ENCODE results near the gene PDLIM7.

PDLIM7 gene

GRCh38 chr5:177476531-177477233 lies 20.7 kb downstream of the PDLIM7 start:
- TF ChIP-seq CTCF (IDR thresholded peaks at IDR 0.05; ENCODE audit: low read depth, low read length): no peak
- TF ChIP-seq EZH2phosphoT487 (IDR thresholded peaks at IDR 0.05; ENCODE audit: low read depth): no peak
- Histone ChIP-seq H3K4me1 (ENCODE audit: low read length) (peaks cover 28% of the 10 kb centered on the region), H4K20me1 (ENCODE audit: insufficient read depth, low read length) (0 out of 2 replicates have a peak, but pooled peaks cover 5% of the 10 kb centered on the region), H3K9me3 (ENCODE audit: insufficient read depth, low read length) (no peaks in the 10 kb centered on the region), H3K79me2 (ENCODE audit: low read length) (peaks cover 12% of the 10 kb centered on the region), H3K4me2 (ENCODE audit: low read length) (no peak overlapping the region), H3K36me3 (replicated peaks; ENCODE audit: low read depth, low read length) (no peaks in the 10 kb centered on the region), H3K27ac (ENCODE audit: low read length) (no peak overlapping the region), H3K4me3 (ENCODE audit: low read length) (no peak overlapping the region), H3K9ac (ENCODE audit: low read length) (no peak overlapping the region), H3K27me3 (ENCODE audit: low read depth, low read length) (peaks cover 4% of the 10 kb centered on the region; the same call in 1 of the 2 replicates), H2AFZ (ENCODE audit: low read depth, low read length) (no peak overlapping the region)

GRCh38 chr5:177475563-177476427 lies 21.6 kb downstream of the PDLIM7 start:
- Histone ChIP-seq H3K4me2 (ENCODE audit: low read length) (no peak overlapping the region), H2AFZ (ENCODE audit: low read depth, low read length) (no peak overlapping the region), H3K79me2 (ENCODE audit: low read length) (peaks cover 21% of the 10 kb centered on the region), H3K9me3 (ENCODE audit: insufficient read depth, low read length) (no peaks in the 10 kb centered on the region), H3K27me3 (ENCODE audit: low read depth, low read length) (peaks cover 4% of the 10 kb centered on the region; the same call in 1 of the 2 replicates), H4K20me1 (ENCODE audit: insufficient read depth, low read length) (peaks cover 13% of the 10 kb centered on the region; the same call in 1 of the 2 replicates), H3K4me3 (ENCODE audit: low read length) (no peak overlapping the region), H3K9ac (ENCODE audit: low read length) (no peak overlapping the region), H3K27ac (ENCODE audit: low read length) (no peak overlapping the region), H3K4me1 (ENCODE audit: low read length) (peaks cover 28% of the 10 kb centered on the region), H3K36me3 (replicated peaks; ENCODE audit: low read depth, low read length) (no peaks in the 10 kb centered on the region)
- TF ChIP-seq EZH2phosphoT487 (IDR thresholded peaks at IDR 0.05; ENCODE audit: low read depth) (no peak), CTCF (IDR thresholded peaks at IDR 0.05; ENCODE audit: low read depth, low read length) (no peak)

GRCh38 chr5:177474846-177475562 lies 22.4 kb downstream of the PDLIM7 start:
- H3K4me3 ChIP-seq (ENCODE audit: low read length): no peak overlapping the region
- no peak overlapping the region for H3K27ac ChIP-seq (ENCODE audit: low read length)
- H2AFZ ChIP-seq (ENCODE audit: low read depth, low read length): no peak overlapping the region
- no peak overlapping the region for H3K4me2 ChIP-seq (ENCODE audit: low read length)
- no peaks in the 10 kb centered on the region for H3K9me3 ChIP-seq (ENCODE audit: insufficient read depth, low read length)
- no peak overlapping the region for H3K9ac ChIP-seq (ENCODE audit: low read length)
- peaks cover 4% of the 10 kb centered on the region; the same call in 1 of the 2 replicates for H3K27me3 ChIP-seq (ENCODE audit: low read depth, low read length)
- H3K79me2 ChIP-seq (ENCODE audit: low read length): peaks cover 29% of the 10 kb centered on the region
- no peaks in the 10 kb centered on the region for H3K36me3 ChIP-seq (replicated peaks; ENCODE audit: low read depth, low read length)
- peaks cover 20% of the 10 kb centered on the region for H4K20me1 ChIP-seq (ENCODE audit: insufficient read depth, low read length)
- peaks cover 26% of the 10 kb centered on the region for H3K4me1 ChIP-seq (ENCODE audit: low read length)
- TF ChIP-seq CTCF (IDR thresholded peaks at IDR 0.05; ENCODE audit: low read depth, low read length) (no peak), EZH2phosphoT487 (IDR thresholded peaks at IDR 0.05; ENCODE audit: low read depth) (no peak)

Data from OCI-LY3 (cell line).